GM18517 (cell line): Measurements from ENCODE around the gene LRRC2.
"Not testable (repeated sequence)": the region's sequence is repeated elsewhere in the genome, so short reads cannot be mapped to it uniquely, and the experiment has no call there.

Source experiments
- ATAC-seq: cut with Tn5 transposase; IDR thresholded peaks from one replicate; pipeline ENCODE4 v1.9.1; 2021; ENCODE audit warnings: mild to moderate bottlenecking, moderate library complexity; ENCODE audit not compliant: unreplicated experiment

LRRC2 gene

DNA sequence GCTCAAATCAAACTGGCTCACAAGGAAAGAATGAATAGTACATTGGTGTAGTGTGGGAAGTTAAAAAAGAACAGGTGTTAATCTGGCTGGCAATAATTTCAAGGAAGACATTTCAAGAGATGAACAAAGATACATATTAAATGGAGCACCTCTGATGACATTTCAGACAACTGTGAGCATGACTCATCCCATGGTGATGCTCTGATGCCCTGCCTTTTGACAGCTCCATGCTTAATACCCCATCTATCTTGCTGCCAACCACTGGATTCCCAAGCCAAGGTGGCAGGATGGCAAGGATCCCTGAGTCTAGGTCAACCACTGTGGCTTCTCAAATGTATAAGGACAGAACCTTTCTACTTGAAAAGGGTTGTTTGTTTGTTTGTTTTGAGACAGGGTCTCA lies 29.3 kb downstream of the LRRC2 start:
- ATAC-seq, result no peak

GRCh38 chr3:46535746-46536145 lies 30.4 kb downstream of the LRRC2 start:
- no peak for ATAC-seq

DNA sequence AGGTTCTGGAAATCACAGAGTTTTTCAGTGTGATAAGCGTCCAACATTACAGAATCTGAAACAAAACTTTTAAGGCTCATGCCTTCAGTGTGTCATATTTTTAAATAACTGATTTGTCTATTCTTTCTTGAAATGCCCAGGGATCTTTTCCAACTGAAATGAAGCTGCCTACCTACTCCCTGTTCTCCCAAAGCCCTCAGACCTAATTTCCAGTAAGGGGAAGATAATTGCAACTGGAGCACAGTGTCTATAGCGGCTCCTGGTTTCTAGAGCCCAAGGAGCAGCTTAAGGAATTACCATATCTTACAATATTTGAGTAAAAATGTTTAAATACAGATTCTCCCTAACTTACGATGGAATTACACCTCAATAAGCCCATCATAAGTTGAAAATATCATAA lies 33.0 kb downstream of the LRRC2 start:
- ATAC-seq, result no peak

GRCh38 chr3:46527239-46527638 lies 38.9 kb downstream of the LRRC2 start:
- no peak for ATAC-seq

DNA sequence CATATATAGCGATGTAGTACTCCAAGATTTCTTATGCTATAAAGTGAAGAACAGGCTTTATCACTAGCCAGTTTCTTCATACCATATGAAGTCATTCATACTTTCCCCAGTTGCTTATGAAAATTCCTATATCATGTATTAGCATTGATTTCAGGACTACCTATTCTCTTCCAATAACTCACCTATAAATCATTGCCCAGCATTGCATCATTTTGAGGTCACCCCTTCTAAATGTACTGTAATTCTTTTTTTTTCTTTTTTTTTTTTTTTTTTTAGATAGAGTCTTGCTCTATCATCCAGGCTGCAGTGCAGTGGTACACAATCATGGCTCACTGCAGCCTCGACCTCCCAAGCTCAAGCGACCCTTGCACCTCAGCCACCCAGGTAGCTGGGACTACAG lies 41.3 kb downstream of the LRRC2 start:
- ATAC-seq, result no peak

GRCh38 chr3:46524008-46524407 lies 42.1 kb downstream of the LRRC2 start:
- no peak for ATAC-seq

DNA sequence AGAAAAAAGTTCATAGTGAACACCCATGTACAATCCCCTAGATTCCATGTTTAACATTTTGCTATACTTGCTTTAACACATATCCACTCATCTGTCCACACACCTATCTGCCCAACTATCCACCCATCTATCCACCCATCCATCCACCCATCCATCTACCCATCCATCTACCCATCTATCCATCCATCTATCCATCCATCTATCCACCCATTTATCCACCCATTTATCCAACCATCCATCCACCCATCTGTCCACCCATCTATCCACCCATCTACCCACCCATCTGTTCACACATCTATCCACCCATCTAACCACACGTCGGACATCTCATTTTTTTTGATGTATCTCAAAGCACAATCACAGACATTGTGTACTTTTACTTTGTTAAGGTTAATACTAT lies 42.5 kb downstream of the LRRC2 start:
- no peak for ATAC-seq

GRCh38 chr3:46522201-46522600 lies 43.9 kb downstream of the LRRC2 start:
- ATAC-seq, result not testable (repeated sequence)

- no peak for ATAC-seq
These were observed 45.0 kb downstream of the LRRC2 start for GRCh38 chr3:46521096-46521495.

DNA sequence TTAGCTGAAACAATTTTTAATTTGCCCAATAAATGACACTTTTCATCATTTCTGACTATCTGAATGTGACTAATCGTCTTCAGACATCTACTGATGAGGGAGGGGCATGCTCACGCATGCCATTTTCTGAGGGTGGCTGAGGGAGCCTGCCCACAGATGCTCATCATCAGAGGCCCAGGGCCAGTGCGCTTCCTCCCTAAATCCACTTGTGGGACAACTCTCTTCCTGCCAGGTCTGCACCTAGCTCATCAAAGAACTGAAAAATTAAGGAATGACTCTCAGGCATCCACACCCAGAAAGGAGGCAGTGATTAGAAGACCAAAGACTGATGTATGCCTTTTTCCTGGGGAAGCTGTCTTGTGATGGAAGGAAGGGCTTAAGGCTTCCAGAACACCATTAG lies 45.6 kb downstream of the LRRC2 start:
- no peak for ATAC-seq

GRCh38 chr3:46519952-46520351 lies 46.1 kb downstream of the LRRC2 start:
- ATAC-seq, result no peak

- ATAC-seq, result no peak
These were observed 48.3 kb downstream of the LRRC2 start for GRCh38 chr3:46517784-46518181.

GRCh38 chr3:46517016-46517783 lies 48.9 kb downstream of the LRRC2 start:
- ATAC-seq, result no peak

DNA sequence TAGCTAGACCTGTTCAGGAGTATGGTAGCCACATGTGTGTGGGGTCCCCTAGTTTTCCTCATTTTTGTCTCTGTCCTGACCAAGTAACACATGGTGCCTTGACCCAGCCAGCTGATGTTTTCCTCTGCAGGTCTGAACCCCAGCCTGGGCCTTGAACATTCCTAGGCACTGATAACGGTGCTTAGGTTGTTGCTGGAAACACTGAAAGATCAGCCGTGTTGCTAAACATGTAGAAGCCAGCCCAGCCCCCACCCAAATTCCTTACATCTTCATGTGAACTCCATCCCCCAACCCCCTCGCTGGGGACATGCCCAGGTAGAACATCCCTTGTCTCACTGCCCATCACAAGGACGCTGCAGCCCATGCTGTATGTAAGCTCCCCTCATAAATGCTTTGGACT lies 49.6 kb downstream of the LRRC2 start:
- no peak for ATAC-seq

DNA sequence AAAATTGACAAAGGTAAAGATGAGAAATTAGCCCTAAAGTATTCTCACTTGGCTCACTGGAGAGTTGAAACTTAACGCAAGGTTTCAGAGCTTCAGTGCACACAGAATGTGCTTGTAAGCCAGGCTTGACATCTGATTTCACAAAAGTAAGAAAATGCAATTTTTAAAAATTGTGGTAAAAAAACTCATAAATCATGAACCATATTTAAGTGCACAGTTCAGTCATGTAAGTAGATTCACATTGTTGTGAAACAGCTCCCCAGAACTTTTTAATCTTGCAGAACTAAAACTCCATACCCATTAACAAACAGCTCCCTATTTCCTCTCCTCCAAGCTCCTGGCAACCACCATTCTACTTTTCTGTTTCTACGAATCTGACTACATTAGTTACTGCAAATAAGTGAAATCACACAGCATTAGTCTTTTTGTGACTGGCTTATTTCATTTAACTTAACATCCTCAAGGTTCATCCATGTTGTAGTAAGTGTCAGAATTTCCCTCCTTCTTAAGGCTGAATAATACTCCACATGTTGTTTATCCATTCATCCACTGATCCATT lies 53.8 kb downstream of the LRRC2 start:
- ATAC-seq, result no peak

DNA sequence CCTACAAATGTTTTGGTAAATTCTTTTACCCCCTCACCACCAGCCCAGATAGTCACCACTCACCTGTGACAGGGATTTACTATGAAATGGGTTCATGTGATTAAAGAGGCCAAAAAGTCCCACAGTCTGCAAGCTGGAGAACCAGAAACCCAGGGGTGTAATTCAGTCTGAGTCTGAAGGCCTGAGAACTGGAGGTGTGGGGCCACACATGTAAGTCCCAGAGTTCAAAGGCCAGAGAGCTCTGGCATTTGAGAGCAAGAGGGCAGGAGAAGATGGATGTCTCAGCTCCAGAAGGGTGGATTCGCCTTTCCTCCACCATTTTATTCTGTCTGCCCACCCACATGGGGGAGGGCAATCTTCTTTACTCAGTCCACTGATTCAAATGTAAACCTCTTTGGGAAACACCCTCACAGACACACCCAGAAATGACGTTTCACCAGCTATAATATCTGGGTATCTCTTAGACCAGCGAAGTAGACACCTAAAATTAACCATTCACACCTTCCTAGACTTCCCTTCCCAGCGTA lies 56.4 kb downstream of the LRRC2 start:
- no peak for ATAC-seq

DNA sequence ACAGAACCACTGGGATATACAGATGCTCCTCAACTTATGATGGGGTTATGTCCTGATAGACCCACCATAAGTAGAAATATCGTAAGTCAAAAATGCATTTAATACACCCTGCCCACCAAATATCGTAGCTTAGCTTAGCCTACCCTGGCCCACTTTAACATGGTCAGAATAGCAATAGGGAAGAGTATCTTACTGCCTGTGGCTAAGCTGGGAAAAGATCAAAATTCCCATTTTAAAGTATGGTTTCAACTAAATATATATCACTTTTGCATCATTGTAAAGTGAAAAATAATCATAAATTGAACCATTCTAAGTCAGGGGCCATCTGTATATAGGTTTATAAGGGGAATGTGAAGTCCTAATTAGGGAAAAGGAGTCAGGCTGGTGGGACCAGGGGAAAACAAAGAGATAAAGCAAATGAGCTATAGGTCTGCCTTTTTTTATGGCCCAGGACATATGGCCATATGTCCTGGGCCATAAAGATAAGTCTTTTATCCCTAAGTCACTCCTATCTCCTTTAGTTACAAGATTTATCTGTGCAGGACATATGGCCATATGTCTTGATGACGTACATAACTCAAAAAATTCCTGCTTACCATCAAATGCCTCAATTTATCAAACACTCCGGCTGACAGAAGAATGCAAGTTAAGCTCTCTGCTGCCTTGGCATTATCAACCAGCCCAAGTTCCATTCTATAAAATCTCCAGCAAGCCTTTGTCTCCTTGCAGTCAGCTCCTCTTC lies 57.1 kb downstream of the LRRC2 start:
- ATAC-seq, result no peak

DNA sequence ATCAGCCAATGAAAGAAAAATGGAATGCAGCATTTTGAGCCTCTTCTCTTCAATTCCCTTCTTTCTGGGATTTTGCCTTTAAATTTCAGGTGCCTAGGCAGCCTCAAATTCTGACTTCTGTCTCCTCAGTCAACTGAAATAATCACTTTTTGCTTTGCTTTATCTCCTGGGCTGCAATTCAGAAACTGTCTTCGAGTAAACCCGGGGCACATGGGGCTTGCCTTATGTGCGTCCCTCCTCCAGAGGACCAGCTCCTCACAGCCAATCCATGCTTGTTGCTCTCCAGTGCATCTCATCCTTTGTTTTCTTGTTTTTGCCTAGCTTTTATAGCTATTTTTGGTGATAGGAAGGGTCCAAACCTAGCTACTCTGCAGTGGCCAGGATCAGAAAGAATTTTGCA lies 59.6 kb downstream of the LRRC2 start:
- ATAC-seq, result no peak

DNA sequence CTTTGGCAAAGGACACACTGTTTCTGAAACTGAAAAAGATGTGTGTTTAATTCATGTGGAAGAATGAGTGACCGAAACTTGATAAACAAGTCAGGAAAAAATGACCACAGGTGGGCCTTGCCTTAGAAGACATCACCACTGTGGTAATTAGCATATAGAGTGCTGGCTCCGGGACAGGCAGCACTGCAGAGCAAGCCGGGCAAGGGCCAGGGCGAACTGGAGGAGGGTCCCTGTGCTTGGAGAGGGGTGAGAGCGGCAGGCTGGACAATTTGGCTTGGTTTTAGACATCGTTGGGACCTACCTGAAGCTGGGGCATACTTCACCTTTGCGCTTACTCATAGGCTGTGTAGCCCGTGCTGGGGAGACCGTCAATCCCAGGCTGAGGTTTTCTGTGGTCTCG lies 60.1 kb downstream of the LRRC2 start:
- no peak for ATAC-seq

GRCh38 chr3:46504789-46505188 lies 61.3 kb downstream of the LRRC2 start:
- ATAC-seq, result no peak

DNA sequence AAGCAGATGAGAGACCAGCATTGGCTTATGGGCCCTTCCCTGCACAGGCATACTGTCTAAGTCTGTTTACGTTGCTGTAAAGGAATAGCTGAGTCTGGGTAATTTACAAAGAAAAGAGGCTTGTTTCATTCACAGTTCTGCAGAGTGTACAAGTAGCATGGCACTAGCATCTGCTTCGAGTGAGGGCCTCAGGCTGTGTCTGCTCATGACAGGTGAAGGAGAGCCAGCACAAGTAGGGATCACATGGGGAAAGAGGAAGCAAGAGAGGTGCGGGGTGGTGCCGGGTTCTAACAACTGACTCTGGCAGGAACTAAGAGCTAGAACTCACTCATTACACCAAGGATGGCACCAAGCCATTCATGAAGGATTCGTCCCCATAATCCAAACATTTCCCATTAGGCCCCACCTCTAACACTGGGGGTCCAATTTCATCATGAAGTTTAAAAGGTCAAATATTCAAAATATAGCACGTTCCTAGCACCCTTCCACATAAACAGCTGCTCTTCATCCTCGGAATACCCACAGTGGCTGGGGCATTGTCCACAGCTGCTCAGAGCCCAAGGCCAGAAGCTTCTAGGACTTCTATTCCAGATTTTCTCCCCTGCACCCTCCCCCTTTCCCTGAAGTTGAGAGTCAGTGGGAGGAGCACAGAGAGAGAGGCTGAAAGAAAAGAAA lies 62.8 kb downstream of the LRRC2 start:
- ATAC-seq, result no peak
